K562 (cell line): Measurements from ENCODE around the gene FARP2. TPM values are rescaled to one million over a fixed set of nuclear protein-coding genes. Genes with fewer than 3 reads are reported as not detected.

Experiments
- ATAC-seq: fragments of 200-7000 bp; cut with Tn5 transposase; 3 replicates; pipeline ENCODE4 v1.9.1; 2020; ENCODE audit warnings: moderate library complexity
- BruUV-seq: library from RNA; stranded (reverse); fragments of 400-500 nt; replicated peaks from 2 replicates; lab custom pipeline; 2021; lab: Mats Ljungman, UMichigan
- CTCF ChIA-PET: fragments of 300-600 bp; formaldehyde crosslinking; extraction: SDS; loops from one replicate; lab custom pipeline; 2021; ENCODE audit warnings: low intra/inter-chr PET ratio; lab: Yijun Ruan, JAX
- POLR2A ChIA-PET: fragments of 300-600, 350-650 bp; sonication (Branson Sonifier 250); formaldehyde crosslinking; extraction: SDS; loops from one replicate; lab custom pipeline; 2021; ENCODE audit warnings: antibody characterized with exemption, inconsistent platforms; lab: Yijun Ruan, JAX
- DNase-seq, 4 experiments: peaks; one replicate each; pipeline versions ENCODE4 v3.0.0 to v3.0.0-alpha.2; 2011 to 2018; ENCODE audit warnings: low spot score in 3 of 4, mixed read lengths in 3 of 4; ENCODE audit errors: extremely low read depth in 1 of 4
- FAIRE-seq: peaks from 2 replicates; lab custom pipeline; 2011; peaks lifted over from hg19 to GRCh38; lab: Jason Lieb, UNC
- H2AFZ ChIP-seq: 2 replicates; pipeline ENCODE4 v1.6.0; 2011; ENCODE audit warnings: low read depth, low read length, control low read depth, inconsistent platforms
- H3K27ac ChIP-seq: fragments of 200-600 bp; 3 replicates; pipeline ENCODE4 v1.8.0; 2011; ENCODE audit warnings: low read depth, mild to moderate bottlenecking, control low read depth, inconsistent platforms, low read length, moderate library complexity, mixed read lengths; ENCODE audit errors: extremely low read depth
- H3K27me3 ChIP-seq, 2 experiments: fragments of 300-600 bp in 1 of 2; 2 replicates in 1 of 2; 3 replicates in 1 of 2; pipeline versions ENCODE4 v1.6.0 to v1.8.0; 2011; ENCODE audit warnings: inconsistent platforms in 2 of 2, low read length in 2 of 2, mild to moderate bottlenecking in 1 of 2, mixed read lengths in 1 of 2, moderate library complexity in 1 of 2; ENCODE audit not compliant: control insufficient read depth in 2 of 2, insufficient read depth in 2 of 2
- H3K36me3 ChIP-seq: fragments of 300-600 bp; 3 replicates; pipeline ENCODE4 v1.8.0; 2011; ENCODE audit warnings: mild to moderate bottlenecking, low read length, inconsistent platforms; ENCODE audit not compliant: control insufficient read depth, insufficient read depth
- H3K4me1 ChIP-seq, 2 experiments: fragments of 200-600 bp in 1 of 2; replicated peaks in 1 of 2; 2 replicates in 1 of 2; 3 replicates in 1 of 2; pipeline versions ENCODE4 v1.5.1 to v1.8.0; 2011; ENCODE audit warnings: inconsistent platforms in 2 of 2, low read length in 2 of 2, mild to moderate bottlenecking in 1 of 2, mixed read lengths in 1 of 2, moderate library complexity in 1 of 2; ENCODE audit not compliant: control insufficient read depth in 2 of 2, insufficient read depth in 2 of 2
- H3K4me2 ChIP-seq: 2 replicates; pipeline ENCODE4 v1.6.1; 2011; ENCODE audit warnings: low read length, control low read depth, inconsistent platforms, mixed read lengths; ENCODE audit not compliant: insufficient read depth
- H3K4me3 ChIP-seq: fragments of 200-600 bp; sonication (generic), shearing (Covaris generic); 2 replicates; pipeline ENCODE4 v1.5.1; 2016; ENCODE audit warnings: control low read depth, inconsistent platforms
- H3K79me2 ChIP-seq: fragments of 200-600 bp; 3 replicates; pipeline ENCODE4 v1.8.0; 2011; ENCODE audit warnings: low read length, inconsistent platforms; ENCODE audit not compliant: control insufficient read depth, insufficient read depth
- H3K9ac ChIP-seq, 2 experiments: 2 replicates each; pipeline versions ENCODE4 v1.6.0 to v1.6.1; 2011; ENCODE audit warnings: low read depth in 2 of 2, low read length in 2 of 2, control low read depth in 1 of 2, inconsistent platforms in 1 of 2, mild to moderate bottlenecking in 1 of 2, mixed read lengths in 1 of 2; ENCODE audit not compliant: insufficient read depth in 1 of 2
- H3K9me1 ChIP-seq: one replicate; pipeline ENCODE4 v1.6.0; 2011; ENCODE audit warnings: inconsistent platforms, mild to moderate bottlenecking, low read length, moderate library complexity; ENCODE audit not compliant: control insufficient read depth, insufficient read depth
- H3K9me3 ChIP-seq: replicated peaks from 2 replicates; pipeline ENCODE4 v1.5.1; 2011; ENCODE audit warnings: low read depth, low read length, inconsistent platforms; ENCODE audit not compliant: control insufficient read depth, insufficient read depth
- H4K20me1 ChIP-seq: replicated peaks from 2 replicates; pipeline ENCODE4 v1.6.1; 2011; ENCODE audit warnings: low read length, inconsistent platforms, mixed read lengths; ENCODE audit not compliant: control insufficient read depth, insufficient read depth
- BACH1 ChIP-seq: fragments of 200-800 bp; sonication (Bioruptor generic); IDR thresholded peaks from 2 replicates; pipeline ENCODE4 v1.6.1; 2016; ENCODE audit warnings: missing genetic modification characterization, missing compliant biosample characterization
- BMI1 ChIP-seq: fragments of 150-350 bp; IDR thresholded peaks from 2 replicates; pipeline ENCODE4 v1.6.1; 2014; ENCODE audit warnings: low read length
- C11orf30 ChIP-seq: fragments of 450-650 bp; IDR thresholded peaks from 2 replicates; pipeline ENCODE4 v1.6.1; 2016; ENCODE audit warnings: low read depth, mild to moderate bottlenecking
- EP300 ChIP-seq: IDR thresholded peaks from 2 replicates; pipeline ENCODE4 v1.6.1; 2012; ENCODE audit warnings: low read length, improper control_type of control experiment
- ESRRA ChIP-seq: fragments of 450-650 bp; IDR thresholded peaks from 2 replicates; pipeline ENCODE4 v1.6.1; 2014; ENCODE audit warnings: low read depth, mild to moderate bottlenecking, moderate library complexity, borderline replicate concordance
- HDGF ChIP-seq: fragments of 450-650 bp; IDR thresholded peaks from 2 replicates; pipeline ENCODE4 v1.6.1; 2016
- HSF4 ChIP-seq: fragments of 250-450 bp; sonication (Bioruptor Pico); IDR thresholded peaks from 2 replicates; pipeline ENCODE4 v2.1.2; 2022; ENCODE audit warnings: mild to moderate bottlenecking, moderate library complexity, borderline replicate concordance
- KDM5B ChIP-seq: fragments of 200-600 bp; sonication (generic); IDR thresholded peaks from 2 replicates; pipeline ENCODE4 v1.6.1; 2012; ENCODE audit warnings: low read depth, mild to moderate bottlenecking, moderate library complexity, low read length, control low read depth, inconsistent platforms; ENCODE audit not compliant: insufficient replicate concordance
- L3MBTL2 ChIP-seq: fragments of 450-650 bp; IDR thresholded peaks from 2 replicates; pipeline ENCODE4 v1.6.1; 2016; ENCODE audit warnings: mild to moderate bottlenecking, moderate library complexity
- NFIX ChIP-seq: fragments of 250-450 bp; sonication (Bioruptor Pico); IDR thresholded peaks from 2 replicates; pipeline ENCODE4 v1.4.0; 2020; ENCODE audit warnings: low read depth, mild to moderate bottlenecking, moderate library complexity
- SMAD4 ChIP-seq: fragments of 250-450 bp; sonication (Bioruptor Pico); conservative IDR thresholded peaks from 2 replicates; pipeline ENCODE4 v1.8.0; 2021; ENCODE audit warnings: inconsistent platforms, mild to moderate bottlenecking, moderate library complexity
- SREBF1 ChIP-seq: fragments of 150-350 bp; IDR thresholded peaks from 2 replicates; pipeline ENCODE4 v1.6.1; 2014; ENCODE audit warnings: antibody characterized with exemption, low read depth, low read length, borderline replicate concordance
- TCF15 ChIP-seq: fragments of 250-450 bp; sonication (Bioruptor Pico); IDR thresholded peaks from 2 replicates; pipeline ENCODE4 v1.8.0; 2022; ENCODE audit warnings: moderate library complexity, mild to moderate bottlenecking, inconsistent platforms
- THAP12 ChIP-seq: fragments of 250-450 bp; sonication (Bioruptor Pico); IDR thresholded peaks from 2 replicates; pipeline ENCODE4 v1.9.0; 2021; ENCODE audit warnings: mild to moderate bottlenecking, inconsistent platforms
- USF1 ChIP-seq: sonication (generic); formaldehyde crosslinking; IDR thresholded peaks from 2 replicates; pipeline ENCODE4 v1.9.0; 2022; ENCODE audit warnings: mild to moderate bottlenecking, missing genetic modification reagents
- ZBTB33 ChIP-seq: sonication (generic); formaldehyde crosslinking; IDR thresholded peaks from 2 replicates; pipeline ENCODE4 v1.8.1; 2023; ENCODE audit warnings: mild to moderate bottlenecking, missing genetic modification reagents
- ZNF133 ChIP-seq: fragments of 250-450 bp; sonication (Bioruptor Pico); IDR thresholded peaks from 2 replicates; pipeline ENCODE4 v1.4.0; 2020; ENCODE audit warnings: mild to moderate bottlenecking
- ZNF175 ChIP-seq: fragments of 200-800 bp; sonication (Bioruptor generic); IDR thresholded peaks from 2 replicates; pipeline ENCODE4 v1.6.1; 2016; ENCODE audit warnings: low read depth, mild to moderate bottlenecking, missing genetic modification characterization, missing compliant biosample characterization
- ZNF586 ChIP-seq: fragments of 450-650 bp; formaldehyde crosslinking; conservative IDR thresholded peaks from 2 replicates; pipeline ENCODE4 v1.4.0; 2020; ENCODE audit warnings: mild to moderate bottlenecking, moderate library complexity
- WGBS: fragments of 100-300 bp; shearing (Covaris generic); methylation state at CpG from one replicate; pipeline ENCODE4 v1.1.6; 2016; ENCODE audit warnings: low coverage, mixed read lengths; ENCODE audit not compliant: insufficient coverage; ENCODE audit errors: missing lambda C conversion rate; 5-methylcytosine and 5-hydroxymethylcytosine counted together
- in situ Hi-C: fragments of 300-500 bp; cut with MboI; formaldehyde crosslinking; loops from 4 replicates; pipeline ENCODE4 v1.15.0; 2018; ENCODE audit warnings: inconsistent platforms, mixed read lengths
- intact Hi-C: fragments of 100-400 bp; cut with micrococcal nuclease; formaldehyde crosslinking; loops from 2 replicates; pipeline ENCODE4 v1.14.2; 2022
- polyA plus RNA-seq, 8 experiments: library from polyadenylated mRNA; depleted of rRNA in 4 of 8; stranded (reverse) in 5 of 8; unstranded in 3 of 8; fragments of >200 nt; fragmentation: Nextera tagmentation in 2 of 8; fragmentation: Illumina TruSeq in 1 of 8; extraction: Ambion mirVana in 2 of 8; extraction: Trizol in 1 of 8; gene quantifications; 2 replicates each; pipeline versions ENCODE4 v1.2.1 to v1.2.3, GENCODE V29; 2011 to 2014; ENCODE audit warnings: inconsistent platforms in 1 of 8, missing spikeins in 1 of 8
- total RNA-seq, 7 experiments: library from RNA; depleted of rRNA in 6 of 7; stranded (reverse); fragments of >200 nt in 6 of 7; fragmentation: Illumina TruSeq in 2 of 7; extraction: Trizol in 2 of 7; gene quantifications; 2 replicates each; pipeline versions ENCODE4 v1.2.1 to v1.2.3, GENCODE V29; 2011 to 2021; ENCODE audit warnings: low replicate concordance in 1 of 7

FARP2 gene
- total and polyA plus RNA-seq, 9 of the 15 experiments (the other 6 are each of a cell fraction or from before 2014, with no cell fraction given): 4.1 to 38.1 (median 21.1) TPM

GRCh38 chr2:241465543-241465942 is 109.5 kb downstream of the FARP2 start:
- Histone ChIP-seq H3K36me3 (no peaks in the 10 kb centered on the region), H2AFZ (no peak overlapping the region), H3K4me1 (peaks cover 0 to 4% of the 10 kb centered on the region in 2 experiments; a peak in 1 of 5 replicates), H3K4me3 (no peak overlapping the region), H3K9me3 (no peaks in the 10 kb centered on the region), H3K79me2 (no peaks in the 10 kb centered on the region), H3K9me1 (no peaks in the 10 kb centered on the region), H3K27ac (no peak overlapping the region), H3K27me3 (no peaks in the 10 kb centered on the region; a peak in 1 of 5 replicates), H3K4me2 (no peak overlapping the region), H3K9ac (no peak overlapping the region), H4K20me1 (no peaks in the 10 kb centered on the region)
- DNase-seq: no peak
- in situ Hi-C loops (no loop called here), intact Hi-C loops (no loop called here)
- ChIA-PET POLR2A (interaction anchor here (1.0 kb wide), 1 partner anchor 12 kb away, joined by 3 read pairs; no protein-coding TSS in a partner anchor), CTCF (no interaction called here)
- no TSS peak for BruUV-seq
- 25% methylated on average over 9 of the region's 12 CpGs for WGBS
- no peak for FAIRE-seq
- peak; percentile 29; the same call in 1 of the 3 replicates for ATAC-seq
- no peak for TF ChIP-seq ZNF133 (CRISPR knock-in tag)
- TF ChIP-seq EP300: no peak
- TF ChIP-seq KDM5B: no peak
- TF ChIP-seq ZBTB33 (CRISPR knock-in tag): no peak
- no peak for TF ChIP-seq SREBF1
- TF ChIP-seq BMI1: no peak
- no peak for TF ChIP-seq C11orf30
- TF ChIP-seq L3MBTL2: peak; percentile 45; the same call in 1 of the 2 replicates
- no peak for TF ChIP-seq SMAD4 (CRISPR knock-in tag)
- TF ChIP-seq HDGF: no peak
- TF ChIP-seq BACH1 (tag): no peak
- no peak for TF ChIP-seq ESRRA
- TF ChIP-seq THAP12: no peak
- TF ChIP-seq ZNF586 (CRISPR knock-in tag): no peak
- no peak for TF ChIP-seq ZNF175 (CRISPR knock-in tag)
- no peak for TF ChIP-seq TCF15 (CRISPR knock-in tag)
- TF ChIP-seq HSF4: no peak
- peak; percentile 41 for TF ChIP-seq USF1 (CRISPR knock-in tag)
- no peak for TF ChIP-seq NFIX (CRISPR knock-in tag)
